Liver (tissue), 9 donors: ENCODE measurements around the gene GLRX. TPM values are rescaled to one million over a fixed set of nuclear protein-coding genes. Genes with fewer than 3 reads are reported as not detected.

ENCODE experiments used
- DNase-seq: peaks from one replicate; pipeline ENCODE4 v3.0.0-alpha.2; 2017; ENCODE audit warnings: low spot score
- H3K27ac ChIP-seq, 2 donors: one replicate each; pipeline ENCODE4 v1.7.0; 2013; ENCODE audit warnings: inconsistent platforms in 2 of 2, low read length in 2 of 2, control low read depth in 1 of 2, low read depth in 1 of 2, mild to moderate bottlenecking in 1 of 2
- H3K27me3 ChIP-seq, 4 donors: one replicate each; pipeline versions ENCODE4 v1.6.1 to v1.7.0; 2013; ENCODE audit warnings: low read length in 3 of 4, inconsistent platforms in 1 of 4, mild to moderate bottlenecking in 1 of 4, moderate library complexity in 1 of 4; ENCODE audit not compliant: control insufficient read depth in 4 of 4, insufficient read depth in 4 of 4
- H3K36me3 ChIP-seq, 4 donors: one replicate each; pipeline versions ENCODE4 v1.6.1 to v1.7.0; 2013; ENCODE audit warnings: low read length in 3 of 4, mild to moderate bottlenecking in 3 of 4, low read depth in 1 of 4, moderate library complexity in 1 of 4; ENCODE audit not compliant: control insufficient read depth in 4 of 4, insufficient read depth in 3 of 4
- H3K4me1 ChIP-seq, 4 donors: one replicate each; pipeline versions ENCODE4 v1.6.1 to v1.7.0; 2013; ENCODE audit warnings: low read length in 3 of 4, mild to moderate bottlenecking in 3 of 4, moderate library complexity in 1 of 4; ENCODE audit not compliant: control insufficient read depth in 4 of 4, insufficient read depth in 4 of 4
- H3K4me3 ChIP-seq, 3 donors: one replicate each; pipeline versions ENCODE4 v1.6.1 to v1.7.0; 2013; ENCODE audit warnings: low read length in 3 of 3, control low read depth in 1 of 3, low read depth in 1 of 3, mild to moderate bottlenecking in 1 of 3
- H3K9ac ChIP-seq, 2 donors: one replicate each; pipeline ENCODE4 v1.7.0; 2013; ENCODE audit warnings: low read length in 2 of 2, mild to moderate bottlenecking in 2 of 2, moderate library complexity in 2 of 2, control low read depth in 1 of 2, low read depth in 1 of 2
- H3K9me3 ChIP-seq, 4 donors: one replicate each; pipeline versions ENCODE4 v1.6.1 to v1.7.0; 2013; ENCODE audit warnings: low read length in 3 of 4; ENCODE audit not compliant: control insufficient read depth in 4 of 4
- ATF3 ChIP-seq: IDR thresholded peaks from 2 replicates; pipeline ENCODE4 v1.6.1; 2016; ENCODE audit warnings: antibody characterized with exemption
- CTCF ChIP-seq: fragments of 150-350 bp; IDR thresholded peaks from 2 replicates; pipeline ENCODE4 v1.5.1; 2017; ENCODE audit warnings: improper control_type of control experiment, low read depth, low read length; ENCODE audit not compliant: missing input control
- EGR1 ChIP-seq, 2 donors: IDR thresholded peaks; 2 replicates each; pipeline ENCODE4 v1.6.1; 2016 to 2018; ENCODE audit warnings: antibody characterized with exemption in 2 of 2, low read depth in 2 of 2
- FOXA1 ChIP-seq: IDR thresholded peaks from 2 replicates; pipeline ENCODE4 v1.6.1; 2016; ENCODE audit warnings: antibody characterized with exemption
- FOXA2 ChIP-seq: IDR thresholded peaks from 2 replicates; pipeline ENCODE4 v1.6.1; 2016; ENCODE audit warnings: antibody characterized with exemption
- GABPA ChIP-seq, 2 donors: IDR thresholded peaks in 1 of 2; conservative IDR thresholded peaks in 1 of 2; 2 replicates each; pipeline ENCODE4 v1.6.1; 2016; ENCODE audit warnings: antibody characterized with exemption in 2 of 2, mild to moderate bottlenecking in 1 of 2, moderate library complexity in 1 of 2
- HNF4A ChIP-seq, 2 donors: conservative IDR thresholded peaks; 2 replicates each; pipeline ENCODE4 v1.6.1; 2016; ENCODE audit warnings: antibody characterized with exemption in 2 of 2, mild to moderate bottlenecking in 2 of 2
- HNF4G ChIP-seq: IDR thresholded peaks from 2 replicates; pipeline ENCODE4 v1.6.1; 2016; ENCODE audit warnings: antibody characterized with exemption
- JUND ChIP-seq, 2 donors: IDR thresholded peaks; 2 replicates each; pipeline ENCODE4 v1.6.1; 2016; ENCODE audit warnings: antibody characterized with exemption in 2 of 2
- MAX ChIP-seq: IDR thresholded peaks from 2 replicates; pipeline ENCODE4 v1.6.1; 2016; ENCODE audit warnings: antibody characterized with exemption
- NR2F2 ChIP-seq: IDR thresholded peaks from 2 replicates; pipeline ENCODE4 v1.6.1; 2016; ENCODE audit warnings: antibody characterized with exemption
- RAD21 ChIP-seq, 2 donors: IDR thresholded peaks; 2 replicates each; pipeline ENCODE4 v1.6.1; 2016; ENCODE audit warnings: antibody characterized with exemption in 2 of 2, mild to moderate bottlenecking in 2 of 2
- RXRA ChIP-seq, 2 donors: IDR thresholded peaks; 2 replicates each; pipeline ENCODE4 v1.6.1; 2017 to 2018; ENCODE audit warnings: antibody characterized with exemption in 2 of 2, mild to moderate bottlenecking in 1 of 2
- SP1 ChIP-seq: IDR thresholded peaks from 2 replicates; pipeline ENCODE4 v1.6.1; 2018; ENCODE audit warnings: antibody characterized with exemption, mild to moderate bottlenecking
- TAF1 ChIP-seq: conservative IDR thresholded peaks from 2 replicates; pipeline ENCODE4 v1.6.1; 2016; ENCODE audit warnings: antibody characterized with exemption, mild to moderate bottlenecking
- YY1 ChIP-seq: IDR thresholded peaks from 2 replicates; pipeline ENCODE4 v1.6.1; 2016; ENCODE audit warnings: antibody characterized with exemption, mild to moderate bottlenecking
- ZBTB33 ChIP-seq: IDR thresholded peaks from 2 replicates; pipeline ENCODE4 v1.6.1; 2016; ENCODE audit warnings: antibody characterized with exemption
- WGBS: extraction: QIAGEN DNeasy Blood & Tissue Kit; methylation state at CpG from one replicate; pipeline ENCODE4 v1.1.7; 2013; 5-methylcytosine and 5-hydroxymethylcytosine counted together
- polyA plus RNA-seq, 2 donors: library from polyadenylated mRNA; stranded (reverse) in 1 of 2; unstranded in 1 of 2; fragments of 200-250 nt in 1 of 2; fragments of >200 nt in 1 of 2; fragmentation: Nextera tagmentation in 1 of 2; extraction: Ambion mirVana in 1 of 2; gene quantifications; one replicate each; pipeline versions ENCODE4 v1.2.1 to v1.2.3, GENCODE V29; 2013 to 2015
- total RNA-seq, 2 donors: library from RNA; depleted of rRNA; stranded (reverse); fragments of >200 nt; gene quantifications; one replicate each; pipeline ENCODE4 v1.2.3, GENCODE V29; 2014
- TF ChIP-seq, protein P1 (sequence below): IDR thresholded peaks from 2 replicates; pipeline ENCODE4 v1.6.1; 2016; ENCODE audit warnings: antibody characterized with exemption, mild to moderate bottlenecking
- donor health status: healthy.
- donor health status: healthy.
- donor health status: healthy.
- donor health status: healthy.
- donor health status: healthy.

GLRX gene
- total and polyA plus RNA-seq, 4 donors, result 48.2 to 187 (median 107) TPM

DNA sequence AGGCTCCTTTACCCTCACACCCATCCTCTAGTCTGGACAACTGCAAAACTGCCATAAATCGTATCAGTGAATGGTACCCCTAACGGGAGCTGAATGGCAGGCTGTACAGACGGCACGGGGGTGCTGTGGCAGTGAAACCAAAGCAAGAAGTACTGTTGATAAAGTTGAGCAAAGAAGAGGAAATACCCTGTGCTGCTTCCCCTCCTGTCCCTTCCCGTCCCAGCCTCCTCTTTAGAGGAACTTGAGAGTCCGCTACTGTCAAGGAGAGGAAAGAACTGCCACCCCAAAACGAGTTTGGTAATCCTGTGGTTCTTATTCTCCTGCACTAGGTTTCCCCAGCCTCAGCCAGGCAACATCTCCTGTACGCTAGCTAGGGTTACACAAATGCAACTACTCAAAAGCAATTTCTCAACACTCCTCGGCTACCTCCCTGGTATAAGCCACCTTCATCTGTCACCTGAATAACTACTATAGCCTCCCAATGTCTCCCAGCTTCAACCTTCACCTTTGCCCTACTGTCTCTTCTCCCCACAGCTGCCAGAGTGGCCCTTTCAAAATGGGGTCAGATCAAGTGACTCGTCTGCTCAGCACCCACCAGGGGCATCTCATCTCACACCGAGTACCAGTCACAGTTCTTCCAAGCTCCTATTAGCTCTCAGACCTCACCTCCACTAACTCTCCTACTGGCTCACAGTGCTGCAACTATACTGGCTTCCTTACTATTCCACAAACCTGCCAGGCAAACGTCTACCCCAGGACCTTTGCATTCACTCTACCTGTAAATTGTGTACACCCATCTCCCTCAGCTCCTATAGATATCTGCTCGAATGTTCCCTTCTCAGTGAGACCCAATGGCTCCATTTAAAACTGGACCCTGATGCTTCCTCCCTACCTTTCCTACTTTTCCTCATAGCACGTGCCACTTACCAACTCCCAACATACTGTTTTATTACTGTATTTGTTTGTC, 4.1 kb downstream of the GLRX start:
- Histone ChIP-seq H3K4me3 (peak overlapping the region; percentile 7 to 45 (median 12)), H3K36me3 (peaks cover 3 to 32% (median 26%) of the 10 kb centered on the region in 4 donors), H3K27ac (peak overlapping the region in 1 of 2 donors; percentile 44), H3K9ac (peak overlapping the region in 1 of 2 donors; percentile 25), H3K4me1 (peaks cover 5 to 56% (median 40%) of the 10 kb centered on the region in 4 donors), H3K9me3 (no peaks in the 10 kb centered on the region), H3K27me3 (no peaks in the 10 kb centered on the region)
- DNase-seq, result no peak
- WGBS, result 56% methylated on average over 14 of the region's 14 CpGs
- TF ChIP-seq RXRA (IDR thresholded peaks at IDR 0.05), result peak; percentile 68 to 80
- TF ChIP-seq EGR1 (IDR thresholded peaks at IDR 0.05; ENCODE audit: low read depth in 2 of 2), result no peak
- TF ChIP-seq MAX, result peak; percentile 31
- TF ChIP-seq HNF4G, result no peak
- no peak for TF ChIP-seq TAF1
- no peak for TF ChIP-seq ATF3
- peak in 1 of 2 donors; percentile 13 for TF ChIP-seq RAD21 (IDR thresholded peaks at IDR 0.05)
- TF ChIP-seq JUND (IDR thresholded peaks at IDR 0.05), result no peak
- TF ChIP-seq HNF4A (conservative IDR thresholded peaks at IDR 0.05), result peak in 1 of 2 donors; percentile 32
- TF ChIP-seq, protein P1, sequence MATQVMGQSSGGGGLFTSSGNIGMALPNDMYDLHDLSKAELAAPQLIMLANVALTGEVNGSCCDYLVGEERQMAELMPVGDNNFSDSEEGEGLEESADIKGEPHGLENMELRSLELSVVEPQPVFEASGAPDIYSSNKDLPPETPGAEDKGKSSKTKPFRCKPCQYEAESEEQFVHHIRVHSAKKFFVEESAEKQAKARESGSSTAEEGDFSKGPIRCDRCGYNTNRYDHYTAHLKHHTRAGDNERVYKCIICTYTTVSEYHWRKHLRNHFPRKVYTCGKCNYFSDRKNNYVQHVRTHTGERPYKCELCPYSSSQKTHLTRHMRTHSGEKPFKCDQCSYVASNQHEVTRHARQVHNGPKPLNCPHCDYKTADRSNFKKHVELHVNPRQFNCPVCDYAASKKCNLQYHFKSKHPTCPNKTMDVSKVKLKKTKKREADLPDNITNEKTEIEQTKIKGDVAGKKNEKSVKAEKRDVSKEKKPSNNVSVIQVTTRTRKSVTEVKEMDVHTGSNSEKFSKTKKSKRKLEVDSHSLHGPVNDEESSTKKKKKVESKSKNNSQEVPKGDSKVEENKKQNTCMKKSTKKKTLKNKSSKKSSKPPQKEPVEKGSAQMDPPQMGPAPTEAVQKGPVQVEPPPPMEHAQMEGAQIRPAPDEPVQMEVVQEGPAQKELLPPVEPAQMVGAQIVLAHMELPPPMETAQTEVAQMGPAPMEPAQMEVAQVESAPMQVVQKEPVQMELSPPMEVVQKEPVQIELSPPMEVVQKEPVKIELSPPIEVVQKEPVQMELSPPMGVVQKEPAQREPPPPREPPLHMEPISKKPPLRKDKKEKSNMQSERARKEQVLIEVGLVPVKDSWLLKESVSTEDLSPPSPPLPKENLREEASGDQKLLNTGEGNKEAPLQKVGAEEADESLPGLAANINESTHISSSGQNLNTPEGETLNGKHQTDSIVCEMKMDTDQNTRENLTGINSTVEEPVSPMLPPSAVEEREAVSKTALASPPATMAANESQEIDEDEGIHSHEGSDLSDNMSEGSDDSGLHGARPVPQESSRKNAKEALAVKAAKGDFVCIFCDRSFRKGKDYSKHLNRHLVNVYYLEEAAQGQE, result no peak
- TF ChIP-seq NR2F2, result no peak
- TF ChIP-seq FOXA2, result no peak
- TF ChIP-seq GABPA (IDR thresholded peaks at IDR 0.05 in 1 of 2, conservative IDR thresholded peaks at IDR 0.05 in 1 of 2), result no peak
- no peak for TF ChIP-seq FOXA1
- no peak for TF ChIP-seq ZBTB33
- TF ChIP-seq SP1, result no peak
- no peak for TF ChIP-seq CTCF
- TF ChIP-seq YY1, result no peak
